ENCODE measurements around the gene GTF2I.
"Not testable (repeated sequence)": the region's sequence is repeated elsewhere in the genome, so short reads cannot be mapped to it uniquely, and the experiment has no call there.

GTF2I gene

GRCh38 chr7:74657692-74658177, at the start of gene GTF2I:
Gene GTF2I (plus strand): TSS chr7:74657718. CDS start chr7:74689129, 31,411 bp downstream.
- no peak for DNase-seq (ENCODE audit: low spot score)

- DNase-seq (ENCODE audit: low spot score), result peak; percentile 66
Measured at GRCh38 chr7:74612015-74612829, 45.3 kb upstream of the GTF2I start.

DNA sequence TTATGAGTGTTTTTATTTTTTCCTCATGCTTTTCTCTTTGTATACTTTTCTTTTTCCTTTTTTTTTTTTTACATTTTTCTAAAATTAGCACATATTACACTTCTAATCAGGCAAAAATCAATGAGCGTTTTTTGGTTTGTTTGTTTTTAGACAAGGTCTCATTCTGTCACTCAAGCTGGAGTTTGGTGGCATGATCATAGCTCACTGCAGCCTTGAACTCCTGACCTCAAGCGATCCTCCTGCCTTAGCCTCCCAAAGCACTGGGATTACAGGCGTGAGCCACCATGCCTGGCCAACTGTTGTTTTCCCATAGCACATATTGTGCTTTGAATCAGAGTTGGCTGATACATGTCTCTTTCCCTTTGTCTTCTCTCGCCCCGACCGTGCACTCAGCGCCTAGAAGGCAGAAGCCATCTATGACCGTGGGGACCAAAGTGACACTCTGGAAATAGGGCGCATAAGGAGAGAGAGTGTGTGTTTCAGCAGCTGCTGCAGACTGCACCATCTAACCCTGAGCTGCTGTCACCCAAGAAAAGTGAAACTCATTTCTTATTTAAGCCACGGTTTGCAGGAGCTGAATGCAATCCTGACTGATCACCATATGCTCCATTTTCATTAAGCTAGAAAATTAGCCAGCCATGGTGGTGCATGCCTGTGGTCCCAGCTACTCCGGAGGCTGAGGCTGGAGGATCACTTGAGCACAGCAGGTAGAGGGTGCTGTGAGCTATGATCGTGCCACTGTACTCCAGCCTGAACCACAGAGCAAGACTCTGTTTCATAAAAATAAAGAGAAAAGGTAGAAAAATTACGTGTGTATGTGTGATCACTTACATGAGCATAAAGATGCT, 41.4 kb upstream of the GTF2I start:
- DNase-seq (ENCODE audit: low spot score), result no peak

GRCh38 chr7:74617180-74617744, 40.3 kb upstream of the GTF2I start:
- peak; percentile 74 for DNase-seq (ENCODE audit: low spot score)

DNA sequence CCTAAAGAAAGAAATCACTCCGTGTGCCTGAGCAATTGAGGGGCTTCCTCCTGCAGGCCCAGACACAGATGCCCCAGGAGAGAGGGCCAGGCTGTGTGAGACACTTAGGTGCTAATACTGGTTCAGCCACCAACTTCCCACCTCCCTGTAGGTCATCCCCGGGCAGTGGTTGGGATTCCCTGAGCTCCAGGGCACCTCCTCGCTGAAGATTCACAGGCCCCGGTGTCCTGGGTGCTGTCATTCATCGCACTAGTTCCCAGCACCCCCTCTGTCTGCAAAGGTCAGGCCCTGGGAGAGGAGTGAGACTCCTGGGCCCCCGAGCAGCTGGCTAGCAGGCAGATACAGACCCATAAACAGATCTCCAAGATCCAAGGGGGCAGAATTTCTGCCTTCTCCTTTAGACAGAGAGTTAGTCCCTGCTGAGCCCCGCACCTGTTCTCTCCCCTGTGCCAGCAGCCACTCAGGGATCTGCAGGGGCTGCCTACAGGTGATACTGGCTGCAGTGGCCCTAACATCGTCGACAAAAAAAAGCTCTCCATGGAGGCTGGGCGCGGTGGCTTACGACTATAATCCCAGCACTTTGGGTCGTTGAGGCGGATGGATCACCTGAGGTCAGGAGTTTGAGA, 38.2 kb upstream of the GTF2I start:
- no peak for DNase-seq (ENCODE audit: low spot score)

DNA sequence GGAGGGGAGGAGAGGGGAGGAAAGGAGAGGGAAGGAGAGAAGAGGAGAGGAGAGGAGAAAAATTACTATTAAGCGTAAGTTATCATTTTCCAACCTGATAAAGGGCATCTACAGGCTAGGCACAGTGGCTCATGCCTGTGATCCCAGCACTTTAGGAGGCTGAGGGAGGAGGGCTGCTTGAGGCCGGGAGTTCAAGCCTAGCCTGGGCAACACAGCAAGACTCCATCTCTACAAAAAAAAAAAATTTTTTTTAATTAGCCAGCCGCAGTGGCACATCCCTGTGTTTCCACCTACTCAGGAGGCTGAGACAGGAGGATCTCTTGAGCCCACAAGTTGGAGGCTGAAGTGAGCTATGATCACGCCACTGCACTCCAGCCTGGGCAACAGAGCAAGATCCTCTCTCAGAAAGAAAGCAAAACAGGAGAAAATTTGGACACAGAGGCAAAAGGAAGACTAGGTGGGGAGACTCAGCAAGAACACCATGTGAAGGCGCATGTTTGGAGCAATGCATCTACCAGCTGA, 35.2 kb upstream of the GTF2I start:
- no peak for DNase-seq (ENCODE audit: low spot score)

DNA sequence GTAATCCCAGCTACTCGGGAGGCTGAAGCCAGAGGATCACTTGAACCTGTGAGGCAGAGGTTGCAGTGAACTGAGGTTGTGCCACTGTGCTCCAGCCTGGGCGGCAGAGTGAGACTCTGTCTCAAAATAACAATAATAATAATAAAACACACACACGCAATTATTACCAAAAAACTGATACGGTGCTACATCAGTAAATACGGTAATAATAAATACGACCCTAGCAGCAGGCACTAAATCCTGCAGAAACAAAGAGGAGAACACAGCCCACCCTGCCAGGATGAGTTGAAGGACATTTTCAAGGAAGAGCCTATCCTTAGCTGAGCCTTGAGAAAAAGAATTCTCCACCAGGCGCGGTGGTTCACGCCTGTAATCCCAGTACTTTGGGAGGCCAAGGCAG, 34.4 kb upstream of the GTF2I start:
- DNase-seq (ENCODE audit: low spot score), result no peak

DNA sequence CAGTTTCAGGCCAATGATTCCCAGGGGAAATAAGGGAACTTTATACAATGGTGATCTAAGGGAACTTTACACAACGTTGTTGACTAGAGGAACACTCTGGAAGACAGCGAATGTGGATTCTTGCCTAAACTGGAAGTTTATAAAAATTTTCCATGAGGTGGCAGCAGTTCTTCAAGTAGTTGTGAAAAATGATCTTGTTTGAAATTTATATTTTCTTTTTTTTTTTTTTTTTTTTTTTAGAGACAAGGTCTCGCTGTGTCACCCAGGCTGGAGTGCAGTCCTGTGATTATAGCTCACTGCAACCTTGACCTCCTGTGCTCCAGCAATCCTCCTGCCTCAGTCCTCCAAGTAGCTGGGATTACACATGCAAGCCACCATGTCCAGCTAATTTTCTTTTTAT, 32.1 kb upstream of the GTF2I start:
- peak; percentile 25 for DNase-seq (ENCODE audit: low spot score)

GRCh38 chr7:74627661-74628411, 29.7 kb upstream of the GTF2I start:
- peak; percentile 35 for DNase-seq (ENCODE audit: low spot score)

GRCh38 chr7:74632505-74632904, 25.0 kb upstream of the GTF2I start:
- DNase-seq (ENCODE audit: low spot score), result no peak

- DNase-seq (ENCODE audit: low spot score), result no peak
Measured at GRCh38 chr7:74633451-74633921, 24.0 kb upstream of the GTF2I start.

- DNase-seq (ENCODE audit: low spot score), result no peak
Measured at GRCh38 chr7:74637745-74638144, 19.8 kb upstream of the GTF2I start.

GRCh38 chr7:74650055-74650454, 7.5 kb upstream of the GTF2I start:
- peak; percentile 64 for DNase-seq (ENCODE audit: low spot score)

DNA sequence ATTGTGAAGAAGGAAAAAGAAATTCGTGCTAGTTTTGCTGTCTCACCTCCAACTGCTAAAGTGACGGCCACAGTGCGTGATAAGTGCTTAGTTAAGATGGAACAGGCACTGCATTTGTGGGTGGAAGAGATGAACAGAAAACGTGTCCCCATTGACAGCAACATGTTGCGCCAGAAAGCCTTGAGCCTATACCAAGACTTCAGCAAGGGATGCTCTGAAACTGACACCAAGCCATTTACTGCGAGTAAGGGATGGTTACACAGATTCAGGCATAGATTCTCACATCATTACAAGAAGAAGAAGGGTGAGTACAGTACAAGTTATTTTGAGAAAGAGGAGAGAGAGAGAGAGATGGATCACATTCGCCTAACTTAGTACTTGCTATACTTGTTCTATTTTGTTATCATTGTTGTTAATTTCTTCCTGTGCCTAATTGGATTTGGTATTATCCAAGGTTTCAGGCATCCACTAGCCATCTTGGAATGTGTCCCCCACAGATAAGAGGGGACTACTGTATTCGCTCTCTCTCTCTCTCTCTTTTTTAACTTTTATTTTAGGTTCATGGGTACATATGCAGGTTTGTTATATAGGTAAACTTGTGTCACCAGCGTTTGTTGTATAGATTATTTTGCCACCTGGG, 6.9 kb upstream of the GTF2I start:
- DNase-seq (ENCODE audit: low spot score), result not testable (repeated sequence)

GRCh38 chr7:74651133-74651504, 6.4 kb upstream of the GTF2I start:
- not testable (repeated sequence) for DNase-seq (ENCODE audit: low spot score)

GRCh38 chr7:74653686-74654181, 3.8 kb upstream of the GTF2I start:
- no peak for DNase-seq (ENCODE audit: low spot score)

GRCh38 chr7:74654811-74655210, 2.7 kb upstream of the GTF2I start:
- DNase-seq (ENCODE audit: low spot score), result no peak

DNA sequence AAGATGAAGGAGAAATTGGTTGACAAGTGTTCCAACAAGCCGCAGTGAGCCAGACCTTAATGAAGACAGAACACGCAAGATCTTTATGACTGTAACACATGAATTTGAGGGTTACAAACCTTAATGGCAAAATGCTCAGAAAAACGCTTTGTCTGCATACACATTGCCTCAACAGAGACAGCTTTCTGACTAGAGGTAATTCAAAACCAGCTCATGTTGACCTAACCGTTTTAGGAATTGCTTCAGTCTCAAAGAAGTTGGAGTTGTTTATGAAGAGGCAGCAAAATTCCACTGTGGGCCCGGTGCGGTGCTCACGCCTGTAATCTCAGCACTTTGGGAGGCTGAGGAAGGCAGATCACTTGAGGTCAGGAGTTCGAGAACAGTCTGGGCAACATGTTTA, 2.2 kb upstream of the GTF2I start:
- DNase-seq (ENCODE audit: low spot score), result no peak

- DNase-seq (ENCODE audit: low spot score), result no peak
Measured at GRCh38 chr7:74655768-74656440, 1.6 kb upstream of the GTF2I start.

GRCh38 chr7:74656441-74656836, 1.1 kb upstream of the GTF2I start:
- peak; percentile 86 for DNase-seq (ENCODE audit: low spot score)
